Caco-2 (cell line): ENCODE results near the gene ZNF765. TPM values are rescaled to one million over a fixed set of nuclear protein-coding genes. Genes with fewer than 3 reads are reported as not detected.
"Not testable (repeated sequence)": the region's sequence is repeated elsewhere in the genome, so short reads cannot be mapped to it uniquely, and the experiment has no call there.

Source experiments
- BruUV-seq: library from RNA; stranded (reverse); fragments of 400-500 nt; replicated peaks from 2 replicates; lab custom pipeline; 2021; lab: Mats Ljungman, UMichigan
- CTCF ChIA-PET: fragments of 300-600 bp; sonication (Branson Sonifier 250); formaldehyde crosslinking; loops from one replicate; lab custom pipeline; 2022; ENCODE audit warnings: antibody characterized with exemption; lab: Charles Lee
- POLR2A ChIA-PET: fragments of 300-600 bp; sonication (Branson Sonifier 250); formaldehyde crosslinking; loops from one replicate; lab custom pipeline; 2022; ENCODE audit warnings: antibody characterized with exemption; lab: Charles Lee
- DNase-seq, 2 experiments: peaks; one replicate each; pipeline versions ENCODE4 v3.0.0 to v3.0.0-alpha.2; 2020 to 2022
- H3K27me3 ChIP-seq: replicated peaks from 2 replicates; pipeline ENCODE4 v1.6.0; 2011; ENCODE audit warnings: low read length; ENCODE audit not compliant: control insufficient read depth, insufficient read depth
- H3K36me3 ChIP-seq: 2 replicates; pipeline ENCODE4 v1.5.1; 2011; ENCODE audit warnings: low read length; ENCODE audit not compliant: control insufficient read depth, insufficient read depth
- H3K4me1 ChIP-seq: fragments of 250-450 bp; sonication (Bioruptor Pico); 2 replicates; pipeline ENCODE4 v1.5.1; 2020; ENCODE audit warnings: mild to moderate bottlenecking
- H3K4me3 ChIP-seq: 2 replicates; pipeline ENCODE4 v1.5.1; 2011; ENCODE audit warnings: low read depth, mild to moderate bottlenecking, control low read depth, low read length
- H3K9me3 ChIP-seq: fragments of 250-450 bp; sonication (Bioruptor Pico); 2 replicates; pipeline ENCODE4 v1.5.1; 2020; ENCODE audit warnings: mild to moderate bottlenecking, moderate library complexity
- H3K27ac Mint-ChIP-seq: one replicate; pipeline ENCODE4 v1.8.0; 2022; ENCODE audit warnings: mixed read lengths; ENCODE audit not compliant: unreplicated experiment
- H3K27me3 Mint-ChIP-seq: one replicate; pipeline ENCODE4 v1.8.0; 2022; ENCODE audit warnings: mixed read lengths; ENCODE audit not compliant: insufficient read depth, unreplicated experiment
- H3K36me3 Mint-ChIP-seq: one replicate; pipeline ENCODE4 v1.8.0; 2022; ENCODE audit warnings: mild to moderate bottlenecking, mixed read lengths; ENCODE audit not compliant: insufficient read depth, unreplicated experiment
- H3K4me1 Mint-ChIP-seq: one replicate; pipeline ENCODE4 v1.8.0; 2022; ENCODE audit warnings: low read depth, mixed read lengths; ENCODE audit not compliant: unreplicated experiment
- H3K4me3 Mint-ChIP-seq: one replicate; pipeline ENCODE4 v1.8.0; 2022; ENCODE audit warnings: mild to moderate bottlenecking, moderate library complexity, mixed read lengths; ENCODE audit not compliant: unreplicated experiment
- H3K9me3 Mint-ChIP-seq: one replicate; pipeline ENCODE4 v1.8.0; 2022; ENCODE audit warnings: mixed read lengths; ENCODE audit not compliant: unreplicated experiment
- intact Hi-C: fragments of 100-400 bp; cut with micrococcal nuclease; formaldehyde crosslinking; loops from one replicate; pipeline ENCODE4 v1.10.0; 2022; ENCODE audit not compliant: unreplicated experiment
- total RNA-seq: library from RNA; stranded (reverse); gene quantifications from 2 replicates; pipeline ENCODE4 v1.2.3, GENCODE V29; 2022
- TF ChIP-seq, protein P1 (sequence below), 2 experiments: fragments of 200-600 bp in 1 of 2; IDR thresholded peaks; 1 replicate in 1 of 2; 2 replicates in 1 of 2; pipeline versions ENCODE4 v1.5.1 to v1.8.0; 2011 to 2022; ENCODE audit warnings: antibody characterized with exemption in 1 of 2, control low read depth in 1 of 2, inconsistent platforms in 1 of 2, low read depth in 1 of 2, low read length in 1 of 2, mild to moderate bottlenecking in 1 of 2, moderate library complexity in 1 of 2; ENCODE audit not compliant: insufficient read depth in 1 of 2, severe bottlenecking in 1 of 2, unreplicated experiment in 1 of 2

The ZNF765 gene
- total RNA-seq, 1 experiment from 2014 or later = 13.1 TPM

DNA sequence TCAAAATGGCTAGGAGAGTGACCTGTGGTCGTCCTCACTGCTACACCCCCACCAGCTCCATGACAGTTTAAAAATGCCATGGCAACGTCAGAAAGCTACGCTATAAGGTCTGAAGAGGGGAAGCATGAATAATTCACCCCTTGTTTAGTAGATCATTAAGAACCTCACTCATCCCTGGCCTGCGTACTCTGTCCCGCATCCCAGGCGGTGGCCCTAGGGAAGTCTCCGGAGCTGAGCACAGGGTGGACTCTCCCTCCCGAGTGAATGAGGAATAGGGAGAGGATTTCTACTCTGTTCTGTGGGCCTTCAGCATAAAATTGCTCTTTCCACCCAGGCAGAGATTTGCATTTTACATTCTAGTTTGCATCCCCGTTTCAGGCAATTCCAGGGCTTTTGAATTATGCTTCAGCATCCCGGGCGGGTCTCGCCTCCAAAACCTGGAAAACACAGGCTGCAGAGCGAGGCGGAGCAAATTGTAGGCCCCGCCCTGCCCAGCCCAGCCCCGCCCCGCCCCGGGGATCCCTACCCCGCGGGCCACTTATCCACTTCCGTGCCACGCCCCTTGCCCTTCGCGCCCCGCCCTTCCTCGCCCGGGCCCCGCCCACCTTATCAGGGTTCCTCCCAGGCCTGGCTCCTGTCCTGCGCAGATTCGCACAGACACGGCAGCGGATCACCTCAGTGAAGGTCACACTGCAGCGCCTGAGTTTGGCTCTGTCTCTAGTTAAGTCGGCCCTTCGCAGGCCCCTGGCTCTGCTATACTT is 36.9 kb upstream of the ZNF765 start:
- ChIA-PET CTCF (no interaction called here), POLR2A (no interaction called here)
- Mint-ChIP-seq H3K9me3 (peaks cover 32% of the 10 kb centered on the region), H3K4me3 (no peak overlapping the region), H3K4me1 (no peaks in the 10 kb centered on the region), H3K27ac (no peak overlapping the region), H3K36me3 (peaks cover 23% of the 10 kb centered on the region), H3K27me3 (no peaks in the 10 kb centered on the region)
- peak in 1 of 2 experiments; percentile 7 for DNase-seq
- no peaks in the 10 kb centered on the region for H3K36me3 ChIP-seq
- intact Hi-C loops = no loop called here
- H3K4me1 ChIP-seq = no peaks in the 10 kb centered on the region
- BruUV-seq = no TSS peak
- H3K9me3 ChIP-seq = peaks cover 29% of the 10 kb centered on the region
- TF ChIP-seq, protein P1, sequence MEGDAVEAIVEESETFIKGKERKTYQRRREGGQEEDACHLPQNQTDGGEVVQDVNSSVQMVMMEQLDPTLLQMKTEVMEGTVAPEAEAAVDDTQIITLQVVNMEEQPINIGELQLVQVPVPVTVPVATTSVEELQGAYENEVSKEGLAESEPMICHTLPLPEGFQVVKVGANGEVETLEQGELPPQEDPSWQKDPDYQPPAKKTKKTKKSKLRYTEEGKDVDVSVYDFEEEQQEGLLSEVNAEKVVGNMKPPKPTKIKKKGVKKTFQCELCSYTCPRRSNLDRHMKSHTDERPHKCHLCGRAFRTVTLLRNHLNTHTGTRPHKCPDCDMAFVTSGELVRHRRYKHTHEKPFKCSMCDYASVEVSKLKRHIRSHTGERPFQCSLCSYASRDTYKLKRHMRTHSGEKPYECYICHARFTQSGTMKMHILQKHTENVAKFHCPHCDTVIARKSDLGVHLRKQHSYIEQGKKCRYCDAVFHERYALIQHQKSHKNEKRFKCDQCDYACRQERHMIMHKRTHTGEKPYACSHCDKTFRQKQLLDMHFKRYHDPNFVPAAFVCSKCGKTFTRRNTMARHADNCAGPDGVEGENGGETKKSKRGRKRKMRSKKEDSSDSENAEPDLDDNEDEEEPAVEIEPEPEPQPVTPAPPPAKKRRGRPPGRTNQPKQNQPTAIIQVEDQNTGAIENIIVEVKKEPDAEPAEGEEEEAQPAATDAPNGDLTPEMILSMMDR (IDR thresholded peaks at IDR 0.05; ENCODE audit: insufficient read depth in 1 of 2, low read depth in 1 of 2, low read length in 1 of 2, severe bottlenecking in 1 of 2, unreplicated experiment in 1 of 2) = no peak
- no peak overlapping the region for H3K4me3 ChIP-seq
- no peaks in the 10 kb centered on the region for H3K27me3 ChIP-seq

DNA sequence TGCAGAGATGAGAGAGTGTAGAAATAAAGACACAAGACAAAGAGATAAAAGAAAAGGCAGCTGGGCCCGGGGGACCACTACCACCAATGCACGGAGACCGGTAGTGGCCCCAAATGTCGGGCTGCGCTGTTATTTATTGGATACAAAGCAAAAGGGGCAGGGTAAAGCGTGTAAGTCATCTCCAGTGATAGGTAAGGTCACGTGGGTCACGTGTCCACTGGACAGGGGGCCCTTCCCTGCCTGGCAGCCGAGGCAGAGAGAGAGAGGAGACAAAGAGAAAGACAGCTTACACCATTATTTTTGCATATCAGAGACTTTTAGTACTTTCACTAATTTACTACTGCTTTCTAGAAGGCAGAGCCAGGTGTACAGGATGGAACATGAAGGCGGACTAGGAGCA is 34.9 kb upstream of the ZNF765 start:
- H3K27me3 ChIP-seq, intact Hi-C loops, H3K4me3 Mint-ChIP-seq, H3K36me3 ChIP-seq, H3K4me3 ChIP-seq, H3K4me1 Mint-ChIP-seq, POLR2A ChIA-PET, H3K27me3 Mint-ChIP-seq, H3K4me1 ChIP-seq, BruUV-seq, DNase-seq, H3K27ac Mint-ChIP-seq, CTCF ChIA-PET: not testable (repeated sequence)
- peaks cover 10% of the 10 kb centered on the region for H3K36me3 Mint-ChIP-seq
- H3K9me3 ChIP-seq = peaks cover 29% of the 10 kb centered on the region
- H3K9me3 Mint-ChIP-seq = peaks cover 24% of the 10 kb centered on the region

DNA sequence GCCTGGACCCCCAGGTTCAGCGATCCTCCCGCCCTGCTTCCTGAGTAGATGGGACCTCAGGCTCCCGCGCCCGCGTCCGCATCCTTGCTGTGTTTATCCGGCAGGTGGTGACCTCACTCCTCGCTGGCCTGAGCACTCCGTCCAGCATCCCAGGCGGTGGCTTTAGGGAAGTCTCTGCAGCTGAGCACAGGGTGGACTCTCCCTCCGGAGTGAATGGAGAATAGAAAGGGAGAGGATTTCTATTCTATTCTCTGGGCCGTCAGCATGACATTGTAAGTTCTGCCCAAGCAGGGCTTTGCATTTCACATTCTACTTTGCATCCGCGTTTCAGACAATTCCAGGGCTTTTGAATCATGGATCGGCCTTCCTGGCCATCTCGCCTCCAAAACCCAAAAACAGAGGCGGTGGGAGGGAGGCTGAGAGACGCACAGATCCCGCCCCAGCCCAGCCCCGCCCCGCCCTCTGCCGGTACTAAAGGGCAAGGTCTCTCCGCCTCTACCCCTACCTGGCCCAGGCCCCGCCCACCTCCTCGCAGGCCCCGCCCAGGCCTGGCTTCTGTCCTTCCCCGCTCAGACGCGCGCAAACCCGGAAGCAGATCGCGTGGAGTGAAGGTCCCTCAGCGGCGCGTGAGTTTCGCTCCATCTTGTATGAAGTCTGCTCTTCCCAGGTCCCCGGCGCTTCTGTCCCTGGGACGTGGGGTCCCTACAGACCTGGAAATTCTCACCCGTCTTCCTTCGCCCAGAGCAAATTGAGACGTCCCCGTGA is 29.6 kb upstream of the ZNF765 start, which contains the start of gene ZNF525:
ZNF525 (plus strand) TSS at position 572 of the 765 bp plus-strand sequence. CDS start 6,577 bp downstream, outside the sequence.
- TF ChIP-seq, protein P1 (IDR thresholded peaks at IDR 0.05; ENCODE audit: insufficient read depth in 1 of 2, low read depth in 1 of 2, low read length in 1 of 2, severe bottlenecking in 1 of 2, unreplicated experiment in 1 of 2) = peak in 1 of 2 experiments; percentile 28
- Mint-ChIP-seq H3K4me3 (peak within 1 kb of the TSS; percentile 71), H3K9me3 (peaks cover 33% of the 10 kb centered on the region), H3K27ac (peak within 1 kb of the TSS; percentile 94), H3K36me3 (peaks cover 12% of the 10 kb centered on the region), H3K27me3 (no peaks in the 10 kb centered on the region), H3K4me1 (peaks cover 7% of the 10 kb centered on the region)
- Histone ChIP-seq H3K27me3 (no peaks in the 10 kb centered on the region), H3K36me3 (no peaks in the 10 kb centered on the region), H3K9me3 (peaks cover 2% of the 10 kb centered on the region; the same call in 1 of the 2 replicates), H3K4me1 (no peaks in the 10 kb centered on the region), H3K4me3 (peak within 1 kb of the TSS; percentile 78)
- POLR2A ChIA-PET = no interaction called here
- peak; percentile 87 to 90 for DNase-seq
- no TSS peak for BruUV-seq
- intact Hi-C loops = no loop called here
- CTCF ChIA-PET = no interaction called here
